ENCODE measurements around the gene ASTL.
A peak's percentile ranks its signal among the peaks of the same experiment; 100 is the strongest.

The ASTL gene

GRCh38 chr2:96097441-96097840 is 40.9 kb downstream of the ASTL start:
- DNase-seq, result no peak

GRCh38 chr2:96095116-96095636 is 43.1 kb downstream of the ASTL start:
- DNase-seq, result no peak

- peak; percentile 9 for DNase-seq
These were observed 44.8 kb downstream of the ASTL start for GRCh38 chr2:96093528-96093927.

DNA sequence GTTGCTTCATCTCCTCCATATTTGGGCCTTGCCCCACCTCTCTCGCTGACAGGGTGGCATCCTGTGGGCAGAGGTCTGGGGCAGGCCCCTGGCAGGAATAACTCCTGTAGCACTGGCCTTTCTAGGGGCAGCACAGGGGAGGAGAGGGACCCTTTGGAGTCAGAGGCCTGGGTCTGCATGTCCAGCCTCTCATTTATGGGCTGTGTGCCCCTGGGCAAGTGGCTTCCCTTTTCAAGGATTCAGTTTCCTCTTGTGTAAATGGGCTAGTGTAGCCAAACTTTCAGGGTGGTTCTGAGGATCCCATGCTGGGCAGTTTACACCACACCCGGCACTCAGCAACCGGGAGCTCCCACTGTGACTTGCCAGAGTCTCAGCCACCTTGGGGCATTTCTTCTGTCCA is 45.4 kb downstream of the ASTL start:
- peak; percentile 10 for DNase-seq

GRCh38 chr2:96092573-96092877 is 45.8 kb downstream of the ASTL start:
- DNase-seq, result peak; percentile 13

GRCh38 chr2:96091711-96092572 is 46.4 kb downstream of the ASTL start:
- peak; percentile 20 for DNase-seq

DNA sequence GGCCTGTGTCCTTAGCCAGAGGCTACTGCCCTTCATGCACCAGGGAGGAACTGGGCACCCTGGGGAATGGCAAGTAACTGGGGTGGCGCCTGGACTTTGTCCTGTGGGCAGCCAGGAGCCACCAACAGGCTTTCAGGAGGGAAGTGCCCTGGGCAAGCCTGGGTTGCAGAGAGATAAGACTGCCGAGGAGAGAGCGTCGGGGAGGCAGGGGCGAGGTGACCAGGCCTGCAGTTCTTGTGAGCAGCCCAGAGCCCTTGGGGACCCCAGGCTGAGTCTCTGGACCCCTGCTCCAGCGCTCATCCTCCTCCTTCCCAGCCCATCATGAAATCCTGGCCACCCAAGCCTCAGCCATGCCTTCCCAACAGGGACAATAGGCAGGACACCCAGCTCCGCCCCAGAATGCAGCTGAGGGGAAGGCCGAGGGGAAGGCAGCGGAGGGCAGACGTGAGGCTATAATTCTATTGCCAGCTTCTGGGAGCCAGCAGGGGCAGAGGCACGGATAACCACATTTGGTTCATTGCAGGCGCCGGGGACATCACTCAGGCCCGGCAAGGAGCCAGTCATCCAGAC is 47.1 kb downstream of the ASTL start:
- peak; percentile 8 for DNase-seq

GRCh38 chr2:96090196-96090926 is 47.9 kb downstream of the ASTL start:
- peak; percentile 11 for DNase-seq

DNA sequence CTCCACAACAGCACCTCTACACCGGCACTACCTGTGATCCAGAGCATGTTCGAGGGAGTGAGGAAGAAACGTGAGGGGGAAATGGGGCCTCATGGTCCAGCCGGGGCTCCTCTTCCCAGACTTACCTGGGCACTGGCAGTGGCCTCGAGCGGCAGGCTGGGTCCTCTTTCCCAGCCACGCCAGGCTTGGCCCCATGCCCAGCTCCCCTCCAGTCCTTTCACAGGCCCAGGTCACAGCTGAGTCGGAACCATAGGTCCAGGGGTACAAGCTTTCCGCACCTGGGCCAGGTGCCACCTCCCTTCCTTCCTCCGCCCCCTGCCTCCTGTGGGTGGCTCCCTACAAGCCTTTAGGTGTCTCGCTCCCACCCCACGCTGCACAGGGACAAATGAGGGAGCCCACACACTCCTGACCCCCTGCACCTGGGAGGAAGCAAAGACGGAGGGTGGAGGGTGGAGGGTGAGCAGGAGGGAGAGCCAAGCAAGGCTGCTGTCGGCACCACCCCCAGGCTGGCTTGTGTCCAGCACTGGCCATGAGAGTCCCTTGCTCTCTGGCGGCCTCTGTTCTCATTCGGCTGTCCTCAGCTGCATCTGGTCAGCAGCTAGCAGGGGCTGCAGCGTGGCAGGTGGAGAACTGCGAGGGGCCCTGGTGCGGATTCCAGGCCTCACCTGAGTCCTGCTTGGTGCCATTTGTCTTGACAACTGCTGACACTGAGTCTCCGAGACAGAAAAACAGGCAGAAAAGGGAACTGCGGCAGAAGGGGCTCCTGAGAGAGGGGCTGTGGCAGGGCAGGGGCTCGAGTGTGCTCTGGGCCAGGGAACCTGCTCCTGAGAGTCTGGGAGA is 48.7 kb downstream of the ASTL start:
- peak; percentile 5 for DNase-seq

- DNase-seq, result peak; percentile 14
These were observed 49.7 kb downstream of the ASTL start for GRCh38 chr2:96088340-96089335.

DNA sequence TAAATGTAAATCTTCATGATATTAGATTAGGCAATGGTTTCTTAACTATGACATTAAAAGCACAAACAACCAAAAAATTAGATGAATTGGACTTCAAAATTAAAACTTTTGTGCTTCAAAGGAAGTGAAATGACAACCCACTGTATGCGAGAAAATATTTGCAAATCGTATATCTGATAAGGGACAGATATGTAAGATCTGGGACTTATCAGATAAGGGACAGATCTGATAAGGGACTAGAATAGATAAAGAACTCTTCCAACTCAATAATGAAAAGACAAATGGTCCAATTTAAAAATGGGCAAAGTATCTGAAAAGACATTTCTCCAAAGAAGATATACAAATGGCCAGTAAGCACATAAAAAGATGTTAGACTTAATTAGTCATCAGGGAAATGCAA is 51.2 kb downstream of the ASTL start:
- DNase-seq, result no peak

- peak; percentile 9 for DNase-seq
These were observed 52.6 kb downstream of the ASTL start for GRCh38 chr2:96085541-96086355.

DNA sequence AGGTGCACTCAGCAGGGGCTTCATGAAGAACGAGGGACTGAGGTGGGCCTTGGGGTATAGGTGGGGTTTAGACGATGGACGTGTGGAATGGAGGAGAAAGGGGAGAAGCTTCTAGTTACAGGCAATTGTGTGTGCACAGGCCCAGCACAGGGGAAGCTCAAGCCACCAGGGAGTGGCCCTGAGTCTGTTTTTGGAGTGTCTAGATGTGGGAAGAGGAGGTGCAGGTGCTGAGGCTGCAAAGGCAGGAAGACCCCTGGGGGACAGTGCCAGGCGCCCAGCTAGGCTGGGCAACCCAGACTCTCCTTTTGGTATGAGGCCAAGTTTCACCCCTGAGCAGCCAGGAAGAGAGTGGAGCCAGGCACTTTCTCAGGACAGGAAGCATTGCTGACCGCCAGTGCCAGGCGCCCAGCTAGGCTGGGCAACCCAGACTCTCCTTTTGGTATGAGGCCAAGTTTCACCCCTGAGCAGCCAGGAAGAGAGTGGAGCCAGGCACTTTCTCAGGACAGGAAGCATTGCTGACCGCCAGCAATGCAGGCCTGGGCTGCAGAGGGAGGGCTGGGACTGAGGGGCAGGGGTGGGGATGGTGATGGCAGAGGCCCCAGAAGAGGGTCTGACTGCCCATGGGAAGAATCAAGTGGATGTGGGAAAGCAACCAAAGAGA is 53.3 kb downstream of the ASTL start:
- peak; percentile 1 for DNase-seq

- peak; percentile 11 for DNase-seq
These were observed 54.1 kb downstream of the ASTL start for GRCh38 chr2:96083989-96084857.

DNA sequence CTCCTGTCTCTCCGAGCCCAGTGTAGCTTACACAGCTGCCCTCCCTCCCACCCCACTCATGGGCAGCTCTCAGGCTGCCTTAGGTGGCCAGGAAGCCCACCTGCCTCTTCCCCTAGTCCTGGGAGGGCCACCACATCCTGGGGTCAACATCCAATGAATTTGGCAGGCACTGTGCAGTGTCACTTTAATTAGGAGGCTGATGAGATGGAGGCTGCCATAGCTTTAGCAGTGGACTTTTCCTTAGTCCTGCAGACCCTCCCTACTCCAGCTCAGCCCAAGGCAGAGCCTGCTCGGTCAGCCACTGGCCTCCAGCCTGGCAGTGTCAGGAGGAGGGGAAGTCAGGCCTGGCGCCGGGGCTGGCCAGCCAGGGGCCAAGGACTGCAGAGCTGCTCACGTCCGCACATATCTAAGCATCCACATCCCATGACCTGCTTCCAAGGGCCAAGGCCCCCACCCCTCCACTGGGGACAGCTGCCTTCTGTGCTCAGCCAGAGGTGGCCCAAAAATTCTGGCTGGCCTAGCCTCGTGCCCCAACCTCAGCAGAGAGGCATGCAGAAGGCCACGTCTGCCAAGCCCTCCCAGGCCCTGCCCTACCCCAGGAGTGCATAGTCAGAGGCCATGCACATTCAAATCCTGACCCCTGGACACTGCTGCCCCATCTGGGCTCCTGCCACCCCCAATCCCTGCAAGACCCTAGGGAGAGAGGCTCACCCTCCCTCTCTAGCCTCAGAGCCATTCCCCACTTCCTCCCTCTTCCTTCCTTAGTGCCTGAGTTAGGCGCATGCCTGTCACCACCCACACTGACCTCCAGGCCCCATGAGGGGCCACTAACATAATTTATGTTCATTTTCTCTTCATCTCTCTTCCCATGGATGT is 55.0 kb downstream of the ASTL start:
- DNase-seq, result peak; percentile 11

DNA sequence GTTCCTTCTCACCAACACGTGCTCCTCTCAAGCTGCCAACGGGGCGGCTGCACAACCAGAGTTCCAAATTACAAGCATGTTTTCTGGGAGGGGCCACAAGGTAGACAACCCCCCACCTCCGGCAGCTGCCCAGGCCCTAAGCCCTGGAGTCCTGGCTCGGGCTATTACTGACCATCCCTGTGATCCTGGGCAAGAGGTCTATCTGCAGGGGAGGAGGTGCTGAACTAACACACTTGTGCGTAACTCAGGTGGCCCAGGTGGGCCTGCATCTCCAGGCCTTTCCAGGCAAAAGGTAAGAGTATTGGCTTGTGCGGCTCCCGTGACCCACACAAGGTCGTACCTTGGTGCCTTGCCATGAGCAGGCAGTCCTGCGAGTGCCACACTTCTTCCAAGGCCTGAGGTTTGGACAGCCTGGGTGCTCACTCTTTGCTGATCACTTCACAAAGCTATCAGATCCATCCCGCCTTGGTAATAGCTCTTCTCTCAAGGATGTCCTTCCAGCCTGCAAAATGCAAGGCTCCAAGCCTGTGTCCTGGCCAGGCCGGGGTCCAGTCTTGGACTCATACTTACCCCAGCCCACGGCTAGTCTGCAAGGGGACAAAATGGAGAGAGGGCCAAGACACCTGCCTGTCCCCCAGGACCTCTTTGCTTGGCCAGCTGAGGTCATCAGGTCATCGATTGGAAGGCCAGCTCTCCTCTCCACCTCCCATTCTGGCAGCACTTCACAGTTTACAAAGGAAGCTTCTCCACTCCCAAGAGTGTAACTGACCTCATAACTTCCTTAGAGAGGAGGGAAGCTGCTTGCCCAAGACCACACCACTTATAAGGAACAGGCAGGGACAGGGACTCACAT is 55.9 kb downstream of the ASTL start:
- peak; percentile 18 for DNase-seq

- no peak for DNase-seq
These were observed 57.3 kb downstream of the ASTL start for GRCh38 chr2:96081042-96081441.
